Testis (tissue), 3 donors: ENCODE results near the gene METTL27. TPM values are rescaled to one million over a fixed set of nuclear protein-coding genes. Genes with fewer than 3 reads are reported as not detected.

Experiments
- DNase-seq: peaks from one replicate; pipeline ENCODE4 v3.0.0-alpha.2; 2019
- H3K27ac ChIP-seq, 2 donors: fragments of 200-600 bp; sonication (generic); one replicate each; pipeline ENCODE4 v1.5.1; 2019
- H3K27me3 ChIP-seq: fragments of 200-600 bp; sonication (generic); one replicate; pipeline ENCODE4 v1.5.1; 2019
- H3K36me3 ChIP-seq: fragments of 200-600 bp; sonication (generic); one replicate; pipeline ENCODE4 v1.5.1; 2017; ENCODE audit warnings: low read depth; ENCODE audit errors: missing control alignments
- H3K4me1 ChIP-seq: fragments of 200-600 bp; sonication (generic); one replicate; pipeline ENCODE4 v1.5.1; 2019
- H3K4me3 ChIP-seq, 2 donors: fragments of 200-600 bp; sonication (generic); one replicate each; pipeline ENCODE4 v1.5.1; 2017 to 2019
- H3K9me3 ChIP-seq: fragments of 200-600 bp; sonication (generic); one replicate; pipeline ENCODE4 v1.5.1; 2017
- POLR2A ChIP-seq: fragments of 450-650 bp; IDR thresholded peaks from one replicate; pipeline ENCODE4 v1.6.1; 2017; ENCODE audit warnings: antibody characterized with exemption, mild to moderate bottlenecking, moderate library complexity
- WGBS, 2 donors: methylation state at CpG; one replicate each; pipeline ENCODE4 v1.1.5; 2018; 5-methylcytosine and 5-hydroxymethylcytosine counted together
- intact Hi-C: fragments of 100-400 bp; cut with DNase I; formaldehyde crosslinking; loops from one replicate; pipeline ENCODE4 v1.15.1; 2023; ENCODE audit warnings: low total_unique reads
- polyA plus RNA-seq: library from polyadenylated mRNA; stranded (reverse); fragments of 350-450 nt; fragmentation: Illumina TruSeq; extraction: RNeasy Lipid Tissue Mini Kit (QIAGEN cat#74804); gene quantifications from one replicate; pipeline ENCODE4 v1.2.3, GENCODE V29; 2014; ENCODE audit warnings: low read depth, low replicate concordance; ENCODE audit not compliant: insufficient read depth
- total RNA-seq, 2 donors: library from RNA; depleted of rRNA; stranded (reverse); fragments of >200 nt; gene quantifications; one replicate each; pipeline ENCODE4 v1.2.3, GENCODE V29; 2016
- TF ChIP-seq, protein P1 (sequence below), 3 experiments: fragments of 450-650 bp in 2 of 3; fragments of 200-600 bp in 1 of 3; sonication (generic) in 1 of 3; IDR thresholded peaks; one replicate each; pipeline ENCODE4 v1.5.1; 2016 to 2019; ENCODE audit warnings: antibody characterized with exemption in 3 of 3, mild to moderate bottlenecking in 2 of 3, moderate library complexity in 1 of 3

Gene METTL27
- total and polyA plus RNA-seq, 3 donors from 2014 or later: 3.5 to 5.6 (median 3.7) TPM

DNA sequence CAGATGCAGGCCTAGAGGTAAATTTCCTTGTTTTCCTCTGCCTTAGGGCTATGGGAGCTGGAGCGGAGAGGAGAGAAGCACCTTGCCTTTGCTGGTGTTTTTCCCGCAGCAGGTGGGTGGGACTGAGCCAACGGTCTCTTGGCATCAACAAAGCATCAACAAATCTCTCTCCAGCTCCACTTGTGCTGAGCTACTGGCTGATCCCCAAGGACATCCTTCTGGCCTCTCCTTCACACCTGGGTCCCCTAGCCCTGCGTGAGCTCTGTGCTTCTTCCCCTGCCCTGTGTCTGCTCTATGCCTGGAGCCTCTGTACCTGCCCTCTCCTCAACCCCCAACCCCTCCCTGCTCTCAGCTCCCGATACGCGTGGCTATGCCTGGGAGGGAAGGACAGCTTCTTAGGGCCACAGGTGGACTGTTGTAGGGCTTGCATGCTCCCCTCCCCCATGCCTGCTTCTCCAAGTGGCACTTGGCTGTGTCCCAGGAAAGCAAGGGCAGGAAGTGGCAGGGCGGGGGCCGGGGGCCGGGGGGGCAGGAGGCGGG is 14.7 kb downstream of the METTL27 start:
- no peaks in the 10 kb centered on the region for H3K36me3 ChIP-seq
- no peak overlapping the region for H3K27ac ChIP-seq
- intact Hi-C loops: loop anchor here (10.0 kb wide), 1 partner anchor 73 kb away; no protein-coding TSS in a partner anchor
- no peak overlapping the region for H3K4me3 ChIP-seq
- TF ChIP-seq POLR2A: no peak
- TF ChIP-seq, protein P1, sequence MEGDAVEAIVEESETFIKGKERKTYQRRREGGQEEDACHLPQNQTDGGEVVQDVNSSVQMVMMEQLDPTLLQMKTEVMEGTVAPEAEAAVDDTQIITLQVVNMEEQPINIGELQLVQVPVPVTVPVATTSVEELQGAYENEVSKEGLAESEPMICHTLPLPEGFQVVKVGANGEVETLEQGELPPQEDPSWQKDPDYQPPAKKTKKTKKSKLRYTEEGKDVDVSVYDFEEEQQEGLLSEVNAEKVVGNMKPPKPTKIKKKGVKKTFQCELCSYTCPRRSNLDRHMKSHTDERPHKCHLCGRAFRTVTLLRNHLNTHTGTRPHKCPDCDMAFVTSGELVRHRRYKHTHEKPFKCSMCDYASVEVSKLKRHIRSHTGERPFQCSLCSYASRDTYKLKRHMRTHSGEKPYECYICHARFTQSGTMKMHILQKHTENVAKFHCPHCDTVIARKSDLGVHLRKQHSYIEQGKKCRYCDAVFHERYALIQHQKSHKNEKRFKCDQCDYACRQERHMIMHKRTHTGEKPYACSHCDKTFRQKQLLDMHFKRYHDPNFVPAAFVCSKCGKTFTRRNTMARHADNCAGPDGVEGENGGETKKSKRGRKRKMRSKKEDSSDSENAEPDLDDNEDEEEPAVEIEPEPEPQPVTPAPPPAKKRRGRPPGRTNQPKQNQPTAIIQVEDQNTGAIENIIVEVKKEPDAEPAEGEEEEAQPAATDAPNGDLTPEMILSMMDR (IDR thresholded peaks at IDR 0.05): no peak
- peak; percentile 32 for DNase-seq
- no peaks in the 10 kb centered on the region for H3K9me3 ChIP-seq
- 48 to 60% methylated on average over 7 to 8 of the region's 11 CpGs for WGBS, 2 donors
- H3K4me1 ChIP-seq: peaks cover 13% of the 10 kb centered on the region
- no peaks in the 10 kb centered on the region for H3K27me3 ChIP-seq

DNA sequence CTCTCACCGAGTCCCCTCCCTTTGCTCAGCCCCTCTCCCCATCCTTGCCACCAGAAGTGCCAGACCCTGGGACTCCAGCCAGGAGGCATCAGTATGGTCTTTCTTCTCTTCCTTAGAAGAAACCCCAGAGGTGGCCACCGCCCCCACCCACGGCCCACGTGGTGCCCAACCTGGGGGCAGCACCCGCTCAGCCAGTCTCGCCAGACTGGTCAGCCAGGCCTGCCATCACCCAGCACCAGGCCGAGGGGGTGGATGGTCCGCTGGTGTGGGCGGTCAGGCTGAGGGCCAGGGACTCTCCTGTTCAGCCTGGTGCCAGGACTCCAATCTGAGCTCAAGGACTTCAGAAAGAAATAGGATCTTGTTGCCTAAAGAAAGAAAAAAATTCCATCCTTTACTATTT is 17.3 kb downstream of the METTL27 start:
- H3K4me1 ChIP-seq: peaks cover 5% of the 10 kb centered on the region
- WGBS, 2 donors: 60 to 75% methylated on average over 7 to 9 of the region's 9 CpGs

DNA sequence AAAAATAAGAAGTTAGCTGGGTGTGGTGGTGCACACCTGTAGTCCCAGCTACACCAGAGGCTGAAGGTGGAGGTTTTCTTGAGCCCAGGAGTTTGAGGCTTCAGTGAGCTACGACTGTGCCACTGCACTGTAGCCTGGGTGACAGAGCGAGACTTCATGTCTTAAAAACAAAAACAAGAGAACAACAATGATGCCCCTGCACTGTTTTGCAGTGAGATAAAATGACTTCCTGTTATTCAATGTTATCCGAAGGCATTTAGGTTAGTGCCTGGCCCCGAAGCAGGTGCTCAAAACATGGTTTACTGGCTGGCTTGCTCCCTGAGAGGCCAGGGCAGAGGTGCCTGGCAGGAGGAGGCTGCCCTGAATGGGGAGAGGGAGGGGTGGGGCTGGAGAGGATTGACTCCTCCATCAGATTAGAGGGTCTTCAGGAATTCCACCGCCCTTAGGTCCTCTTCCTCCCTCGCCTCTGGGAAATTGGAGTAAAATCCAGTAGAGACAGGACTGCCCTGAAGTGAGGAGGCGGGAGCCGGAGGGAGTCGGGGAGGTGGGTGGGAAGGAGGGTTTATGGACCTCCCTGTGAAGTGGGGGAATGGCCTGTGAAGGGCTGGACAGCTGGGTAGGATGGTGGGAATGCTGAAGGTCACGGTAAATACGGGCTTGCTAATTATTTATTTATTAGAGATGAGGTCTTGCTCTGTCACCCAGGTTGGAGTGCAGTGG is 18.3 kb downstream of the METTL27 start:
- intact Hi-C loops: loop anchor here (10.0 kb wide), 1 partner anchor 69 kb away; no protein-coding TSS in a partner anchor
- Histone ChIP-seq H3K27me3 (no peaks in the 10 kb centered on the region), H3K27ac (no peak overlapping the region), H3K9me3 (no peaks in the 10 kb centered on the region), H3K4me3 (no peak overlapping the region), H3K36me3 (no peaks in the 10 kb centered on the region), H3K4me1 (peaks cover 5% of the 10 kb centered on the region)
- no peak for DNase-seq
- WGBS, 2 donors: 75 to 89% methylated on average over 10 to 11 of the region's 11 CpGs
- TF ChIP-seq, protein P1 (IDR thresholded peaks at IDR 0.05): no peak
- no peak for TF ChIP-seq POLR2A

More for the DNA sequence above, 17.3 kb downstream of the METTL27 start:
- TF ChIP-seq, protein P1 (IDR thresholded peaks at IDR 0.05): no peak
- no peak for TF ChIP-seq POLR2A
- H3K27ac ChIP-seq: no peak overlapping the region
- H3K36me3 ChIP-seq: no peaks in the 10 kb centered on the region
- no peak for DNase-seq
- no peaks in the 10 kb centered on the region for H3K27me3 ChIP-seq
- intact Hi-C loops: loop anchor here (10.0 kb wide), 1 partner anchor 70 kb away; no protein-coding TSS in a partner anchor
- no peaks in the 10 kb centered on the region for H3K9me3 ChIP-seq
- H3K4me3 ChIP-seq: no peak overlapping the region

DNA sequence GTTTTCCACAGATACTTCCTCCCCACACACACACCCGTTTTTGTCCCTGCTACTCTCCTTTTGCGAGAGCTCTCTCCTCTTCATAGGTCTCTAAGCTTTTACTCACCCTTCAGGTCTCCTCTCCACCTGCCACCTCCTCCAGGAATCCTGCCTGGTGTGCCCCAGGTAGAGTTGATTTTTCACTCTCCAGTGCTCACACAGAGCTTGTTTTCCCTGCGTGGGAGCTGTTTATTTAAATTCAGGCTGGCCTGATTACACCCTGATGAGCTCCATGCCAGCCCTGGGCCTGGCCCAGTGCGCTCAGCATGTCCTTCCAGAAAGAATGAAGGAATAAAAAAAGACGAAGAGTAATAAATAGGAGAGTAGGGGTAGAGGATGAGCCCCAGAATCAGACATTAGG is 19.1 kb downstream of the METTL27 start:
- peaks cover 5% of the 10 kb centered on the region for H3K4me1 ChIP-seq
- no peaks in the 10 kb centered on the region for H3K36me3 ChIP-seq
- 83 to 86% methylated on average over 5 of the region's 5 CpGs for WGBS, 2 donors
- H3K9me3 ChIP-seq: no peaks in the 10 kb centered on the region
- no peak overlapping the region for H3K27ac ChIP-seq
- intact Hi-C loops: loop anchor here (10.0 kb wide), 1 partner anchor 68 kb away; no protein-coding TSS in a partner anchor
- no peak overlapping the region for H3K4me3 ChIP-seq
- no peaks in the 10 kb centered on the region for H3K27me3 ChIP-seq
- TF ChIP-seq POLR2A: no peak
- TF ChIP-seq, protein P1 (IDR thresholded peaks at IDR 0.05): no peak
- DNase-seq: no peak
